ENCODE data around the gene ACSM4.

GRCh38 chr12:7271893-7272514, 31.9 kb upstream of the ACSM4 start:
- no peak for TF ChIP-seq CTCF (IDR thresholded peaks at IDR 0.05; ENCODE audit: low read depth, low read length, missing input control)
- TF ChIP-seq YY1 (IDR thresholded peaks at IDR 0.05), result no peak
- no peak for TF ChIP-seq TAF1 (conservative IDR thresholded peaks at IDR 0.05)
- TF ChIP-seq MAX (IDR thresholded peaks at IDR 0.05), result no peak
- TF ChIP-seq JUND (IDR thresholded peaks at IDR 0.05), result no peak
- no peak for TF ChIP-seq GABPA (IDR thresholded peaks at IDR 0.05 in 1 of 2, conservative IDR thresholded peaks at IDR 0.05 in 1 of 2)
- no peak for TF ChIP-seq SP1 (IDR thresholded peaks at IDR 0.05)
- no peak for TF ChIP-seq RAD21 (IDR thresholded peaks at IDR 0.05)
- TF ChIP-seq, protein P1, sequence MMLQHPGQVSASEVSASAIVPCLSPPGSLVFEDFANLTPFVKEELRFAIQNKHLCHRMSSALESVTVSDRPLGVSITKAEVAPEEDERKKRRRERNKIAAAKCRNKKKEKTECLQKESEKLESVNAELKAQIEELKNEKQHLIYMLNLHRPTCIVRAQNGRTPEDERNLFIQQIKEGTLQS (IDR thresholded peaks at IDR 0.05), result no peak
- no peak for TF ChIP-seq NR2F2 (IDR thresholded peaks at IDR 0.05)

Data from liver (tissue), 3 donors.